ENCODE results near the gene ZNF354B. TPM values are rescaled to one million over a fixed set of nuclear protein-coding genes. Genes with fewer than 3 reads are reported as not detected.

Gene ZNF354B
- total RNA-seq, 1 experiment from 2014 or later = 10.6 TPM

DNA sequence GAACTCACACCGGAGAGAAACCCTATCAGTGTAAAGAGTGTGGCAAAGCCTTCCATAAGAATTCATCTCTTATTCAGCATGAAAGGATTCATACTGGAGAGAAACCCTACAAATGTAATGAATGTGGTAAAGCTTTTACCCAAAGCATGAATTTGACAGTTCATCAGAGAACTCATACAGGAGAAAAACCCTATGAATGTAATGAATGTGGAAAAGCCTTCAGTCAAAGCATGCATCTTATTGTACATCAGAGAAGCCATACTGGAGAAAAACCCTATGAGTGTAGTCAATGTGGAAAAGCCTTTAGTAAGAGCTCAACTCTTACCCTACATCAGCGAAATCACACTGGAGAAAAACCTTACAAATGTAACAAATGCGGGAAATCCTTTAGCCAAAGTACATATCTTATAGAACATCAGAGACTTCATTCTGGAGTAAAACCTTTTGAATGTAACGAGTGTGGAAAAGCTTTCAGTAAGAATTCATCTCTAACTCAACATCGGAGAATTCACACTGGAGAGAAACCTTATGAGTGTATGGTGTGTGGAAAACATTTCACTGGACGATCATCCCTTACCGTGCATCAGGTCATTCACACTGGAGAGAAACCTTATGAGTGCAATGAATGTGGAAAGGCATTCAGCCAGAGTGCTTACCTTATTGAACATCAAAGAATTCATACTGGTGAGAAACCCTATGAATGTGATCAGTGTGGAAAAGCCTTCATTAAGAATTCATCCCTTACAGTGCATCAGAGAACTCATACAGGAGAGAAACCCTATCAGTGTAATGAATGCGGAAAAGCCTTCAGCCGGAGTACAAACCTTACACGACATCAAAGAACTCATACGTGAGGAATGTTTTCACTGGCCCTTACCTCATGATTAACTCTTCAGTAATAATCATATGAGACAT is 72.3 kb downstream of the ZNF354B start:
- no peak for TF ChIP-seq EZH2 (IDR thresholded peaks at IDR 0.05; ENCODE audit: low read depth)
- TF ChIP-seq, protein P1, sequence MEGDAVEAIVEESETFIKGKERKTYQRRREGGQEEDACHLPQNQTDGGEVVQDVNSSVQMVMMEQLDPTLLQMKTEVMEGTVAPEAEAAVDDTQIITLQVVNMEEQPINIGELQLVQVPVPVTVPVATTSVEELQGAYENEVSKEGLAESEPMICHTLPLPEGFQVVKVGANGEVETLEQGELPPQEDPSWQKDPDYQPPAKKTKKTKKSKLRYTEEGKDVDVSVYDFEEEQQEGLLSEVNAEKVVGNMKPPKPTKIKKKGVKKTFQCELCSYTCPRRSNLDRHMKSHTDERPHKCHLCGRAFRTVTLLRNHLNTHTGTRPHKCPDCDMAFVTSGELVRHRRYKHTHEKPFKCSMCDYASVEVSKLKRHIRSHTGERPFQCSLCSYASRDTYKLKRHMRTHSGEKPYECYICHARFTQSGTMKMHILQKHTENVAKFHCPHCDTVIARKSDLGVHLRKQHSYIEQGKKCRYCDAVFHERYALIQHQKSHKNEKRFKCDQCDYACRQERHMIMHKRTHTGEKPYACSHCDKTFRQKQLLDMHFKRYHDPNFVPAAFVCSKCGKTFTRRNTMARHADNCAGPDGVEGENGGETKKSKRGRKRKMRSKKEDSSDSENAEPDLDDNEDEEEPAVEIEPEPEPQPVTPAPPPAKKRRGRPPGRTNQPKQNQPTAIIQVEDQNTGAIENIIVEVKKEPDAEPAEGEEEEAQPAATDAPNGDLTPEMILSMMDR (conservative IDR thresholded peaks at IDR 0.05) = no peak
- Histone ChIP-seq H3F3A (ENCODE audit: insufficient read depth, low read depth) (no peaks in the 10 kb centered on the region), H3K4me2 (no peak overlapping the region), H3K36me3 (ENCODE audit: low read depth) (no peaks in the 10 kb centered on the region), H4K20me1 (ENCODE audit: insufficient read depth) (no peaks in the 10 kb centered on the region), H3K27ac (no peak overlapping the region), H3K9me3 (ENCODE audit: insufficient read depth, low read depth) (peaks cover 35% of the 10 kb centered on the region), H3K4me3 (no peak overlapping the region), H3K79me2 (ENCODE audit: low read depth) (no peaks in the 10 kb centered on the region), H3K4me1 (replicated peaks; ENCODE audit: insufficient read depth) (no peaks in the 10 kb centered on the region), H2AFZ (no peak overlapping the region), H3K27me3 (ENCODE audit: insufficient read depth, low read depth) (no peaks in the 10 kb centered on the region), H3K9me2 (ENCODE audit: insufficient read depth) (no peaks in the 10 kb centered on the region)
- CTCF ChIA-PET = no interaction called here
- intact Hi-C loops (cut with micrococcal nuclease; ENCODE audit: unreplicated experiment) = no loop called here
- no peak for DNase-seq
- BruUV-seq (replicated peaks) = no TSS peak
- POLR2A ChIA-PET (ENCODE audit: unreplicated experiment) = no interaction called here

Other genes starting within 250 kb of the ZNF354B start
- 25.0 and 29.7 TPM in 2 replicates for gene CLK4, start 232.9 kb upstream of the ZNF354B start, total RNA-seq (2021)
- gene ZNF354A, start 129.3 kb upstream of the ZNF354B start, total RNA-seq (2021) = 12.1 and 14.2 TPM in 2 replicates
- not detected in 2 replicates for gene ZFP2, start 36.0 kb downstream of the ZNF354B start, total RNA-seq (2021)
- not detected in 2 replicates for gene ZNF454, start 81.2 kb downstream of the ZNF354B start, total RNA-seq (2021)
- not detected in 2 replicates for gene GRM6, start 135.4 kb downstream of the ZNF354B start, total RNA-seq (2021)
- gene ZNF879, start 163.9 kb downstream of the ZNF354B start, total RNA-seq (2021) = 0.24 and 0.83 TPM in 2 replicates
- gene ZNF354C, start 200.4 kb downstream of the ZNF354B start, total RNA-seq (2021) = 2.5 and 2.7 TPM in 2 replicates